Measurements from ENCODE around the gene POC1A. TPM values are rescaled to one million over a fixed set of nuclear protein-coding genes. Genes with fewer than 3 reads are reported as not detected.

The POC1A gene
- total and polyA plus RNA-seq, 2 donors (not counting 1 experiment from before 2014, with no cell fraction given): 1.7 to 2.8 TPM

- no peaks in the 10 kb centered on the region for H3K9me3 ChIP-seq (ENCODE audit: control extremely low read depth in 1 of 3, control insufficient read depth in 2 of 3, insufficient read depth in 1 of 3, low read length in 2 of 3)
- no peak overlapping the region for H3K27ac ChIP-seq (ENCODE audit: low read length in 2 of 2)
- H3K4me1 ChIP-seq (ENCODE audit: control insufficient read depth in 2 of 2, insufficient read depth in 2 of 2, low read length in 2 of 2): no peaks in the 10 kb centered on the region
- ATAC-seq (ENCODE audit: low read depth) (no peak), DNase-seq (no peak)
- Mint-ChIP-seq H3K4me3 (no peak overlapping the region), H3K27ac (no peak overlapping the region), H3K9me3 (ENCODE audit: insufficient read depth) (no peaks in the 10 kb centered on the region), H3K27me3 (no peaks in the 10 kb centered on the region), H3K4me1 (no peaks in the 10 kb centered on the region)
- ChIA-PET POLR2A (no interaction called here), CTCF (interaction anchor here (1.0 to 2.3 kb wide), 2 partner anchors 15 to 25 kb away, joined by 3 to 5 read pairs; no protein-coding TSS in a partner anchor)
- no peaks in the 10 kb centered on the region for H3K27me3 ChIP-seq (replicated peaks in 1 of 4; ENCODE audit: control extremely low read depth in 1 of 4, control insufficient read depth in 3 of 4, insufficient read depth in 4 of 4, low read length in 3 of 4)
- H3K4me2 ChIP-seq (replicated peaks; ENCODE audit: low read depth, low read length, poor library complexity, severe bottlenecking): no peak overlapping the region
- no peaks in the 10 kb centered on the region for H4K20me1 ChIP-seq (ENCODE audit: control insufficient read depth, insufficient read depth, low read length, poor library complexity, severe bottlenecking)
- 98% methylated on average over 7 of the region's 11 CpGs for WGBS (ENCODE audit: insufficient coverage)
- H2AFZ ChIP-seq (ENCODE audit: insufficient read depth, low read depth, low read length, poor library complexity, severe bottlenecking): no peak overlapping the region
- no peaks in the 10 kb centered on the region for H3K36me3 ChIP-seq (replicated peaks in 1 of 2; ENCODE audit: control extremely low read depth in 1 of 2, control insufficient read depth in 1 of 2, extremely low read depth in 1 of 2, insufficient read depth in 2 of 2, low read length in 1 of 2)
- no peak for TF ChIP-seq EZH2 (IDR thresholded peaks at IDR 0.05; ENCODE audit: borderline replicate concordance, insufficient read depth, low read depth, low read length, poor library complexity, severe bottlenecking)
- TF ChIP-seq, protein P1, sequence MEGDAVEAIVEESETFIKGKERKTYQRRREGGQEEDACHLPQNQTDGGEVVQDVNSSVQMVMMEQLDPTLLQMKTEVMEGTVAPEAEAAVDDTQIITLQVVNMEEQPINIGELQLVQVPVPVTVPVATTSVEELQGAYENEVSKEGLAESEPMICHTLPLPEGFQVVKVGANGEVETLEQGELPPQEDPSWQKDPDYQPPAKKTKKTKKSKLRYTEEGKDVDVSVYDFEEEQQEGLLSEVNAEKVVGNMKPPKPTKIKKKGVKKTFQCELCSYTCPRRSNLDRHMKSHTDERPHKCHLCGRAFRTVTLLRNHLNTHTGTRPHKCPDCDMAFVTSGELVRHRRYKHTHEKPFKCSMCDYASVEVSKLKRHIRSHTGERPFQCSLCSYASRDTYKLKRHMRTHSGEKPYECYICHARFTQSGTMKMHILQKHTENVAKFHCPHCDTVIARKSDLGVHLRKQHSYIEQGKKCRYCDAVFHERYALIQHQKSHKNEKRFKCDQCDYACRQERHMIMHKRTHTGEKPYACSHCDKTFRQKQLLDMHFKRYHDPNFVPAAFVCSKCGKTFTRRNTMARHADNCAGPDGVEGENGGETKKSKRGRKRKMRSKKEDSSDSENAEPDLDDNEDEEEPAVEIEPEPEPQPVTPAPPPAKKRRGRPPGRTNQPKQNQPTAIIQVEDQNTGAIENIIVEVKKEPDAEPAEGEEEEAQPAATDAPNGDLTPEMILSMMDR (IDR thresholded peaks at IDR 0.05): no peak
- no peaks in the 10 kb centered on the region for H3K79me2 ChIP-seq (ENCODE audit: control insufficient read depth, insufficient read depth, low read length)
- H3K9ac ChIP-seq (ENCODE audit: low read length): no peak overlapping the region
- intact Hi-C loops (cut with micrococcal nuclease): no loop called here
- no peak overlapping the region for H3K4me3 ChIP-seq (ENCODE audit: control extremely low read depth in 1 of 5, extremely low read depth in 1 of 5, insufficient read depth in 1 of 5, low read depth in 2 of 5, low read length in 4 of 5)
These were observed 59.4 kb downstream of the POC1A start for GRCh38 chr3:52094571-52095485.
